ENCODE data around the gene RPS6KA4. TPM values are rescaled to one million over a fixed set of nuclear protein-coding genes. Genes with fewer than 3 reads are reported as not detected.

The RPS6KA4 gene
- total and polyA plus RNA-seq, 7 experiments from 2014 or later, result 4.6 to 35.7 (median 26.3) TPM

Small RNAs within 50 kb of the gene (microRNA-seq; reads per million reads assigned to microRNA genes)
- gene MIR1237 (ENCODE audit: borderline microRNAs expressed) (not detected), gene MIR7155 (ENCODE audit: borderline microRNAs expressed) (2.1 reads per million)

Other genes with a start within 250 kb of the RPS6KA4 start
- 10 to 100 TPM in 2 of 5 experiments, 1 to 10 TPM in 3; 5.4 to 12.4 (median 8.7) TPM for gene MACROD1, start 193.0 kb upstream of the RPS6KA4 start, total RNA-seq
- gene MACROD1, start 193.0 kb upstream of the RPS6KA4 start, polyA plus RNA-seq, result 10 to 100 TPM in 1 of 2 donors, 1 to 10 TPM in 1; 9.7 to 16.2 TPM
- gene STIP1, start 173.0 kb upstream of the RPS6KA4 start, total RNA-seq, result 100 to 1,000 TPM in 1 of 5 experiments, 10 to 100 TPM in 4; 45.1 to 243 (median 88.8) TPM
- gene STIP1, start 173.0 kb upstream of the RPS6KA4 start, polyA plus RNA-seq, result 100 to 1,000 TPM in 1 of 2 donors, 10 to 100 TPM in 1; 56.6 to 123 TPM
- 100 to 1,000 TPM in 4 of 5 experiments, 10 to 100 TPM in 1; 77.1 to 209 (median 120) TPM for gene FERMT3, start 152.4 kb upstream of the RPS6KA4 start, total RNA-seq
- gene FERMT3, start 152.4 kb upstream of the RPS6KA4 start, polyA plus RNA-seq, result 100 to 1,000 TPM; 119 to 186 TPM
- gene TRPT1, start 133.0 kb upstream of the RPS6KA4 start, total RNA-seq, result 10 to 100 TPM; 24.0 to 53.0 (median 27.2) TPM
- gene TRPT1, start 133.0 kb upstream of the RPS6KA4 start, polyA plus RNA-seq, result 10 to 100 TPM; 50.0 to 53.7 TPM
- 10 to 100 TPM; 47.8 to 94.0 (median 78.3) TPM for gene NUDT22, start 132.9 kb upstream of the RPS6KA4 start, total RNA-seq
- 10 to 100 TPM; 40.7 to 51.2 TPM for gene NUDT22, start 132.9 kb upstream of the RPS6KA4 start, polyA plus RNA-seq
- gene DNAJC4, start 128.6 kb upstream of the RPS6KA4 start, total RNA-seq, result 10 to 100 TPM; 39.3 to 61.7 (median 47.4) TPM
- 10 to 100 TPM; 24.3 to 26.7 TPM for gene DNAJC4, start 128.6 kb upstream of the RPS6KA4 start, polyA plus RNA-seq
- 10 to 100 TPM; 30.6 to 99.5 (median 88.0) TPM for gene VEGFB, start 124.6 kb upstream of the RPS6KA4 start, total RNA-seq
- gene VEGFB, start 124.6 kb upstream of the RPS6KA4 start, polyA plus RNA-seq, result 10 to 100 TPM; 12.9 to 15.3 TPM
- 10 to 100 TPM; 20.3 to 46.6 (median 33.5) TPM for gene FKBP2, start 118.1 kb upstream of the RPS6KA4 start, total RNA-seq
- 10 to 100 TPM; 61.8 to 81.4 TPM for gene FKBP2, start 118.1 kb upstream of the RPS6KA4 start, polyA plus RNA-seq
- 100 to 1,000 TPM in 1 of 5 experiments, 10 to 100 TPM in 4; 20.1 to 116 (median 26.0) TPM for gene PPP1R14B, start 112.2 kb upstream of the RPS6KA4 start, total RNA-seq
- gene PPP1R14B, start 112.2 kb upstream of the RPS6KA4 start, polyA plus RNA-seq, result 10 to 100 TPM; 23.9 to 29.5 TPM
- 10 to 100 TPM in 2 of 5 experiments, 1 to 10 TPM in 3; 3.3 to 12.1 (median 8.1) TPM for gene PLCB3, start 107.6 kb upstream of the RPS6KA4 start, total RNA-seq
- gene PLCB3, start 107.6 kb upstream of the RPS6KA4 start, polyA plus RNA-seq, result under 1 TPM; 0.19 to 0.81 TPM
- 10 to 100 TPM; 17.5 to 41.1 (median 22.7) TPM for gene BAD, start 74.5 kb upstream of the RPS6KA4 start, total RNA-seq
- 10 to 100 TPM; 40.3 TPM for gene BAD, start 74.5 kb upstream of the RPS6KA4 start, polyA plus RNA-seq
- 10 to 100 TPM; 25.2 to 45.9 (median 34.3) TPM for gene GPR137, start 73.3 kb upstream of the RPS6KA4 start, total RNA-seq
- gene GPR137, start 73.3 kb upstream of the RPS6KA4 start, polyA plus RNA-seq, result 1 to 10 TPM; 4.9 to 5.4 TPM
- gene KCNK4, start 67.9 kb upstream of the RPS6KA4 start, total RNA-seq, result under 1 TPM in 1 of 5 experiments, not detected in 4; 0.42 TPM
- not detected for gene KCNK4, start 67.9 kb upstream of the RPS6KA4 start, polyA plus RNA-seq
- under 1 TPM in 1 of 5 experiments, not detected in 4; 0.60 TPM for gene CATSPERZ, start 58.8 kb upstream of the RPS6KA4 start, total RNA-seq
- not detected for gene CATSPERZ, start 58.8 kb upstream of the RPS6KA4 start, polyA plus RNA-seq
- gene ESRRA, start 53.6 kb upstream of the RPS6KA4 start, total RNA-seq, result 10 to 100 TPM; 23.7 to 42.0 (median 27.9) TPM
- 10 to 100 TPM in 1 of 2 donors, 1 to 10 TPM in 1; 5.3 to 12.9 TPM for gene ESRRA, start 53.6 kb upstream of the RPS6KA4 start, polyA plus RNA-seq
- 100 to 1,000 TPM in 4 of 5 experiments, 10 to 100 TPM in 1; 90.9 to 208 (median 152) TPM for gene TRMT112, start 41.6 kb upstream of the RPS6KA4 start, total RNA-seq
- gene TRMT112, start 41.6 kb upstream of the RPS6KA4 start, polyA plus RNA-seq, result 100 to 1,000 TPM; 527 to 613 TPM
- 10 to 100 TPM; 41.4 to 99.2 (median 55.2) TPM for gene PRDX5, start 41.0 kb upstream of the RPS6KA4 start, total RNA-seq
- 100 to 1,000 TPM; 184 to 195 TPM for gene PRDX5, start 41.0 kb upstream of the RPS6KA4 start, polyA plus RNA-seq
- 100 to 1,000 TPM in 3 of 5 experiments, 10 to 100 TPM in 2; 73.4 to 182 (median 116) TPM for gene CCDC88B, start 19.0 kb upstream of the RPS6KA4 start, total RNA-seq
- 10 to 100 TPM; 12.8 to 35.1 TPM for gene CCDC88B, start 19.0 kb upstream of the RPS6KA4 start, polyA plus RNA-seq
- not detected for gene SLC22A11, start 196.8 kb downstream of the RPS6KA4 start, total RNA-seq
- gene SLC22A11, start 196.8 kb downstream of the RPS6KA4 start, polyA plus RNA-seq, result not detected
- gene SLC22A12, start 232.1 kb downstream of the RPS6KA4 start, total RNA-seq, result not detected
- gene SLC22A12, start 232.1 kb downstream of the RPS6KA4 start, polyA plus RNA-seq, result not detected

Data from naive thymus-derived CD4-positive, alpha-beta T cell (primary cell).